Effector CD4-positive, alpha-beta T cell (primary cell): ENCODE data around the gene FZD10.

Experiments
- DNase-seq: peaks from one replicate; pipeline ENCODE4 v3.0.0-alpha.2; 2020

The FZD10 gene

DNA sequence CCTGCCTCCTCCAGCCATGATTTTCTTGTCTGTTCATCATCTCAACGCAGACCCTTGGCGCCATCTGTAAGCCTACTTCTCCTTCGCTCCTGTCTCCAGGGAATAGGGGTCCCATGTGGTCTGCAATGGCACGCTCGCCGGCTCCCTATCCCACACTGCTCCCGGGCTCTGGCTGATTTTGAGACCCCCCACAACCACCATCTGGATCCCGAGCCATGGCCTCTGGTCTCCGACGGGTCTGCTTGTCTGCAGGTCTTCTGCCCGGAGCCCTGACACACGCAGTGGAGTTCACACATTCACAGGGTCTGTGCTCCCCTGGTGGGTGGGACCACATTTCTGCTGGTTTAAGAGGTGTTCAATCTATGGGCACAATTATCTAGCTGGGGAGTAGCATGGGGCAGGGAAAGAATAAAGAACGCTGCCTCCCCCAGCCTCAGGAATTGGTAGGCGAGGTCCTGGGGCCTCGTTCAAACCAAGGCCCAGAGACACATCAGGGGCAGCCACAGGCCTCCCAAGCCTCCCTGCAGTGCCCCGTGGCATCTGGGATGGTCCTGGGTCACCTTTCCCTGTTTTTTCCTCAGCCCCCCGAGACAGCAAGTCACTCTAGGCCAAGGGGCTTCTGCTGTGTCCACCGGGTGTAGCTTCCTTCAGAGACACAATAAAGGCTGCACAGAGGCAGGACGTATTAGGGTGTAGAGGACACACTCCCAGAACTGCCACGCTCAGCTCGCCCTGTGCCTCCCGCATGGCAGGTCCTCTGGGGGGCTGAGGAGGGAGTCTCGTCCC is 21.5 kb downstream of the FZD10 start:
- no peak for DNase-seq

DNA sequence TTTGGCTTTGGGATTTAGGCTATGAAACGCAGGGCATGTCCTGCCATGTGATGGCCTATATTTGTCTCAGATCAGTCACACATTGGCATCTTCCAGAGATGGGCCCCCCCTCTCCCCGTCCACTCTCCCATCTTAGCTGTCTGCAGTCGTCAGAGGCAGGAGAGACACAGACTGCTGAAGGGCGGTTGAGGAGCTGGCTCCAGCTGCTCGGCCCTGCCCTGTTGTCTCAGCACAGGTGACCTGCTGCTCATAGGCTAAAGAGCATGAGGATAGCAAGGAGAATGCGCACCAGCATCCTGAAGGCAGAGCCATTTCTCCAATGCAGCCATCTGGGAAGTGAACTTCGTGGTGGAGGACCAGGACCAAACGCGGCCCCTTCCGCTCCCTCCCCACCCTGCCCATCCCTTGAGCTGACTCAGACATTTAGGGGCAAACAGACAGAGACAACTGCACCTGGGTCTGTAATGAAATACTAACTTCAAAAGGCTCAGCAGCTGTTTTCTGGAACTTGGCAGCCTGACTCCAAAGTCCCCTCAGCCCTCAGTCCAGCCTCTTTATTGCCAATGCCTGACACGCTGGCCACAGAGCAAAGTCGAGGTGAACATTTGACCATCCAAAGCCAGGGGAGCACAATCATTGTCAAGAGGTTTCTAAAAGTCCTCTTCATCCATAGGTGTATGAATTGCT is 22.3 kb downstream of the FZD10 start:
- DNase-seq: no peak

- no peak for DNase-seq
These were observed 23.5 kb downstream of the FZD10 start for GRCh38 chr12:130185455-130186391.

DNA sequence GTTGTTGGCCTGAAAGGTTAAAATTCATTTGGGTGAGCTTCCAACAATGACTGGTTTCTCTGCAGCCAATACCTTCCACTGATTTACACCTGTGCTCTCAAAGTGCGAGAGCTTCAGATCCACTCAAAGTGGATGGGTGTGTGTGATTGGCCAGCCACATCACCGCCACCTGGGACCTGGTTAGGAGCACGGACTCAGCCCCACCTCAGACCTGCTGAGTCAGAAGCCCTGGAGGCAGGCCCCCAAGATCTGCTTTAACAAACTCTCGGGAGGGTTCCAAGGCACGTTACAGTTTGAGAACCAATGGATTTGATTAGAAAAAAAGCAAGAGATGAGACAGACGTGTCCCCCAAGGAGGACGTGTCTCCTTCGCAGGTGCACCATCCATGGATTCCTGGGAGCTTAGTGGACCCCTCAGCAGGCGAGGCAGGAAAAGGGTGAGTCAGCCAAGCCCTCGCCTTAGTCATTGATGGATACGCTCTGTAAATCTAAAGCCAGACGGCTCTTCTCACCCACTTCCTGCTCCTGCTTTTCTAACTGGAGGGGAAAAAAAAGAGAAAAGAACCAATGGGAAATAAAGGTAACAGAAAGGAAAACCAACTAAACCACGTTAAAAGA is 24.5 kb downstream of the FZD10 start:
- no peak for DNase-seq

- no peak for DNase-seq
These were observed 30.5 kb downstream of the FZD10 start for GRCh38 chr12:130192642-130193345.

GRCh38 chr12:130194154-130194553 is 31.9 kb downstream of the FZD10 start:
- no peak for DNase-seq

- DNase-seq: no peak
These were observed 33.1 kb downstream of the FZD10 start for GRCh38 chr12:130195369-130195768.

GRCh38 chr12:130195776-130196175 is 33.5 kb downstream of the FZD10 start:
- DNase-seq: no peak

- DNase-seq: no peak
These were observed 34.6 kb downstream of the FZD10 start for GRCh38 chr12:130196827-130197226.

DNA sequence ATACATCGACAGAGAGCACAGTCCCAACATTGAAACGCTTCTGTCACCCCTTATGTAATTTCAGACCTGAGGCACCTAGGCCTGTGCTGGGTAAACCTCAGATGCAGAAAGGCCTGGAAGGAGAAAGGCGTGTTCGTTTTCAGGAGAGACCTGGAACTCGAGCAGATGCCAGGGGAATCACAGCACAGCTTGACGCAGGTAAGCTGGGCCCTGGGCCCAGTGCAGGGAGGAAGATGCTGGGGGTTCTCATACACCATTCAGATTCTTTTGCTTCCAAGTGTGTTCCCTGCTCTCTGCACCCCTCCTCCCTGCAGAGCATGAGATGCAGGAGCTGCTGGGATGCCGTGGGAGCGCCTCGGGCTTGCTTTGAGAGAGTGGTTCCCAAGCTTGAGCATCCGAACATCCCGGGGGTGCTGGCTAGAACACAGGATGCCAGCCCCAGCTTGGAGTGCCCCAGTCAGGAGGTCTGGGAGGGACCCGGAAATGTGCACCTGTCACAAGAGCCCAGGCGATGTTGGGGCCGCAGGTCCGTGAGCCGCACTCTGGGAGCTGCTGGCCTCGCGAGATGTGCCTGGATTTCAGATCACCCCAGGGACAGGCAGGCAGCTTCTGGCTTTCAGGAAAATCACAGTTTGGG is 35.9 kb downstream of the FZD10 start:
- DNase-seq: no peak

DNA sequence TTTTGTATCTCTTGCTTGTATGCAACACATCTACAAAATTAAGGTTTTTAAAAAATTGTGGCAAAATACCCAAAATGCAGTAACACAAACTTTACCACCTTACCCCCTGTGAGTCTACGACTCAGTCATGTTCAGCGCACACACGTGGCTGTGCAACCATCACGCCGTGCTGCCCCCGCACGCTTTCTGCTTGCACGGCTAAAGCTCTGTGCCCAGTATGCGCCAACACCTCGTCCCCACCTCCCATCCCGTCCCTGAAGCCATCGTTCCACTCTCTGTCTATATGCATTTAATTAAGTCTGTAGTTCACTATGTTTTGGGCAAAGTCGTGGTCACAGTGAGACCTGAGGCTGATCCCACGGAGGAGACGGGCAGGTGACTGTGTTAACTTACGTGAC is 36.4 kb downstream of the FZD10 start:
- no peak for DNase-seq

- DNase-seq: no peak
These were observed 37.5 kb downstream of the FZD10 start for GRCh38 chr12:130199581-130200390.

DNA sequence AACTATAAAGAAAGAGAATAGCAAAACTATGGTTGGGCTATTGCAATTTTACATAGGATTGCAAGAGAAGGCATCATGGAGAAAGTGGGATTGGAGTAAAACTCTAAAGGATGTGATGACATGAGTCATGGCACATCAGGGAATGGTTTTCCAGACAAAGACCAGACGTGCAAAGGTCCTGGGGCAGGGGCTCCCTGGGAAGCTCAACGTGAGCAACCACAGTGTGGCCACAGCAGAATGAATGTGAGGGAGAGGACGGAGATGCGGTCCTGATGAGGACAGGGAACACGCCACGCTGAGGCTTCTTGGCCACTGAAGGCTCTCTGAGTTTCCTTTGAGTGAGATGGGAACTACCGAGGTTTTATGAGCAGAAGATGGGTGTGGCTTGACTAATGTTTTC is 38.2 kb downstream of the FZD10 start:
- DNase-seq: no peak

DNA sequence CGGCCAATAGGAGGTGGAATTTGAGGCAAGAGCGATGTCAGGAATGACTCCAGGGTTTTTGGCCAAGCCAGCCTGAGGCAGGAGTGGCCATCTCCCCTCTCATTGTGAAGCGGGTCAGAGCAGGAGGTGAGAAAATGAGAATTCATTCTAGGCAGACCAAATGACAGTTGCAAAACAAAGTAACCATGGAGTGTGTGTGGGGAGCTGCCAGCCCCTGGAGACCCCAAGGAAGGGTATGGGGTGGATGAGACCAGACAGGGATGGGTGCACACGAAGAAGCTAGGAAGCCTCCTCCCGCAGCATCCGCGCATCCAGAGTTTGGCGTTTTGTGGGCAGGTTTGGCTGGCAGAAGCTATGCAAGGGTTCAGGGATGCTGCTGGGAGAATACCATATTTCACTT is 38.8 kb downstream of the FZD10 start:
- DNase-seq: no peak

DNA sequence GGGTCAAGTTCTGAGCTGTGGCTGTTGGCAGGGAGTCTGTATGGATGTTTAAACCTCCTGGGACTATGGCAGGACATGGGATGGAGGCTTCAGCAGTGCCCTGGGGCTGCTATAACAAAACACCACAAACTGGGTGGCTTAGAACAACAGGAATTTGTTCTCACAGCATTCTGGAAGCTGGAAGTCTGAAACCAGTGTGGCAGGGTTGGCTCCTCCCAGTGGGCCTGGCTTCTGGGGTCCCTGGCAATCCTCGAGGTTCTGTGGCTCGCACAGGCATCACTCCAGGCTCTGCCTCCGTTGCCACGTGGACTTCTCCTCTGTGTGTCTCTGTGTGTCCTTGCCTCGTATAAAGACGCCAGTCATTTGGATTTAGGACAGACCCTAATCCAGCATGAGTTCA is 39.9 kb downstream of the FZD10 start:
- DNase-seq: no peak

DNA sequence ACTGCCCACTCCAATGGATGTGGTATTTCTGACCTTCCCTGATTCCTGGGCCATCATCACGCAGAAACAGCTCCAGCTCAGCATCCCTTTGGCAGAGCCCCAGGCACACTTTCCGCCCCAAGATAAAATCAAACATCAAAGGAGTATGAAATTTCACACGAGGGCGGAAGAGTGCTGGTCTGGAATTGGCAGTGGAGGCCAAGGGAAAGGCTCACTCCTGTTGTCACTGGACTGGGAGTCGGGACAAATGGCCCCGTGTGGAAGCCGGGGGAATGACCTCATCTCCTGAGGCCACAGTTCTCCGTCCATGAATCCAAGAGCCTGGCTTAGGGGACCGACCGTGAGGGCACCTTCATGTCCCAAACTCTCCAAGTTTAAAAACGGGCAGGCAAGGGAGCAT is 40.9 kb downstream of the FZD10 start:
- DNase-seq: no peak

DNA sequence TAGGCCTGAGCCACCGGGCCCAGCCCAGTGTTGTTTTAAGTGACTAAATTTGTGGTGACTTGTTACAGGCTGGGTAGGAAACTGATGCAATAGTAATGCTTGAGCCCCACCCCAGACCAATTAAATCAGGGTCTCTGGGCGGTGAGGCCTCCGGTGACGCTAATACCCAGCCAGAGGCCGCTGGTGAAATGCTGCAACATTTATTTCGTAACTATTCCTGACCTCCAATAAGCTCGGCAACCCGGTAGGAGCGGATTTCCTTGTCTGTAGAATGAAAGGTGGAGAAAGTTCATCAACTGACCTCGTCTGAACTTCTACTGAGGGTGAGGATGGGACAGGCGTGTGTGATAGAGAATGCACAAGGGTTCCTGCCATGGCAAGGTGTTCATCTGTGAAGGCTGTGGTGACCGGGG is 42.3 kb downstream of the FZD10 start:
- DNase-seq: no peak

DNA sequence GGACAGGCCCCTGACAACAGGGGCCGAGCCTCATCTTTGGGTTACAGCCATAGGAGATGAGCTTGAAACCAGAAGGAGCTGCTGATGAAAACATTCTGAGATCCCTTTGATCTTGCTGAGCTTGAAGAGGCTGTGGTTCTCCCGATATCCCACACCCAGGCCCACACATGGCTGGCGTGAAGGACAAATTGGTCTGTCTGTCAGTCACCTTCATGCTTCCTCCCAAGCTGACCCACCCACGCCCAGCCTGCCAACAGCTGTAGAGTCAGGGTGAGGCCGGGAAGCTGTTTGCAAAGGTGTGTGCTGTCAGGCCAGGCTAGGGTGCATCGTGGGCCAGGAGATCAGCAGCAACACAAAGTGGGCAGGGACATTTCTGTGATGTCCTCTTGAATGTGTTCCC is 43.2 kb downstream of the FZD10 start:
- no peak for DNase-seq

GRCh38 chr12:130212384-130212989 is 50.2 kb downstream of the FZD10 start:
- DNase-seq: no peak

DNA sequence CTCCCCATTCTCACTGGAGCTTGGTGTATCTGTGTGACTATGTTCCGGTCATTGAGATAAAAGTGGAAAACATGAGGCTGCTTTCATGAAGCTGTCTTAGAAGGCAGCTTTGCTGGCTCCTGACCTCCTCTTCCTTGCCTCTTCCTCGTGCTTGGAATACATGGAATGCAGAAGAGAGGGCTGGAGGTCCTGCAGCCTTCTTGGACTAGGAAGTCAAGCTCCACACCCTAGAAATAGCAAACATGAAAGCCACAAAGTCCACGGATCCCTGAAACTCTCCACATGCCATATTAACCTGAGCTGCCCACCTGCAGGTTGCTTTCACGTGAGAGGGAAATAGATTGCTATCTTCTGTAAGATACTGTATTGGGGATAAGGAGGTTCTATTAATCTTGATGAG is 51.0 kb downstream of the FZD10 start:
- DNase-seq: no peak
